ENCODE data around the gene TPSD1. TPM values are rescaled to one million over a fixed set of nuclear protein-coding genes. Genes with fewer than 3 reads are reported as not detected.
"Not testable (repeated sequence)": the region's sequence is repeated elsewhere in the genome, so short reads cannot be mapped to it uniquely, and the experiment has no call there.

Gene TPSD1
- polyA plus RNA-seq, 4 donors, result 0.55 TPM; not detected in 3

DNA sequence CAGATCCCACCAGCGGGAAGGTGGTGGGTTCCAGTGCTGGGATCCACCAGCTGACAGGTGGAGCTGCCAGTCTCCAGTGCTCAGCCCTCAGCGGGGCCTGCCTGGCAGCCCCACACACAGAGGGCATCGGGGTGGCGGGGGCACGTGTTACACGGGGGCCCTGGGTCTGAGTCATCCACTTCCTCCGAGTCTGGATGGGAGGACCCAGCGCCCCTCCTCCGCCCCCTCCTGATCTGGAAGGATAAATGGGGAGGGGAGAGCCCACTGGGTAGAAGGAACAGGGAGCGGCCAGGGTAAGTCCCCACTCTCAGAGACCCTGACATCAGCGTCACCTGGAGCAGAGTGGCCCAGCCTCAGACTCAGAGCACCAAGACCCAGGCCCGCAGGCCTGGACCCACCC lies 15.4 kb upstream of the TPSD1 start, which contains the start of gene TPSAB1:
TSS of gene TPSAB1 (plus strand) at position 270 of the 400 bp plus-strand sequence. CDS start 234 bp downstream, outside the sequence.
- DNase-seq (ENCODE audit: low read depth in 4 of 4, low spot score in 3 of 4), result not testable (repeated sequence)

DNA sequence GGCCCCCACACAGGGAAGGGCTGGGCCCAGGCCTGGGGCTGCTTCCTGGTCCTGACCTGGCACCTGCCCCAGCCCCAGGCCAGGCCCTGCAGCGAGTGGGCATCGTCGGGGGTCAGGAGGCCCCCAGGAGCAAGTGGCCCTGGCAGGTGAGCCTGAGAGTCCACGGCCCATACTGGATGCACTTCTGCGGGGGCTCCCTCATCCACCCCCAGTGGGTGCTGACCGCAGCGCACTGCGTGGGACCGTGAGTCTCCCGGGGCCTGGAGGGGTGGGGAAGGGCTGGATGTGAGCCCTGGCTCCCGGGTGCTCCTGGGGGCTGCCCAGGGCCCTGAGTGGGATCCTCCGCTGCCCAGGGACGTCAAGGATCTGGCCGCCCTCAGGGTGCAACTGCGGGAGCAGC lies 14.8 kb upstream of the TPSD1 start:
- not testable (repeated sequence) for DNase-seq (ENCODE audit: low read depth in 4 of 4, low spot score in 3 of 4)

DNA sequence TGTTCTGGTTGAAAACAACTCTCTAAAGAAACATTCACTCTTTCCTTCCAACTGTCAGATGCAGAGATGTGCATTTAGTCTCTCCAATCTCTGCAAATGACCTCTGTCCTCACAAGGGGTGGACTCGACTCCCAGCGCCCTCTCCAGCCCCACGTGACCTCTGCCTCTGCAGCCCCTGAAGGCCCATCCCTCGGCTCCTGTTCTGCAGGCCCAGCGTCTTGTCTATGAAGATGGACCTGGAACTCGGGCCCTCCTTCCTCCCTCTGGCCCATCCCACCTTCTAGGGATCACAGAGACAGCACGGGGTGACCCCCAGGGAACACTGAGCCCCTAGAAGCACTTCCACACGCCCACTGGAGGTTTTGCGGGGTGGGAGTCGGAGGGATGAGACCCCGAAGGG lies 12.5 kb upstream of the TPSD1 start:
- not testable (repeated sequence) for DNase-seq (ENCODE audit: low read depth in 4 of 4, low spot score in 3 of 4)

DNA sequence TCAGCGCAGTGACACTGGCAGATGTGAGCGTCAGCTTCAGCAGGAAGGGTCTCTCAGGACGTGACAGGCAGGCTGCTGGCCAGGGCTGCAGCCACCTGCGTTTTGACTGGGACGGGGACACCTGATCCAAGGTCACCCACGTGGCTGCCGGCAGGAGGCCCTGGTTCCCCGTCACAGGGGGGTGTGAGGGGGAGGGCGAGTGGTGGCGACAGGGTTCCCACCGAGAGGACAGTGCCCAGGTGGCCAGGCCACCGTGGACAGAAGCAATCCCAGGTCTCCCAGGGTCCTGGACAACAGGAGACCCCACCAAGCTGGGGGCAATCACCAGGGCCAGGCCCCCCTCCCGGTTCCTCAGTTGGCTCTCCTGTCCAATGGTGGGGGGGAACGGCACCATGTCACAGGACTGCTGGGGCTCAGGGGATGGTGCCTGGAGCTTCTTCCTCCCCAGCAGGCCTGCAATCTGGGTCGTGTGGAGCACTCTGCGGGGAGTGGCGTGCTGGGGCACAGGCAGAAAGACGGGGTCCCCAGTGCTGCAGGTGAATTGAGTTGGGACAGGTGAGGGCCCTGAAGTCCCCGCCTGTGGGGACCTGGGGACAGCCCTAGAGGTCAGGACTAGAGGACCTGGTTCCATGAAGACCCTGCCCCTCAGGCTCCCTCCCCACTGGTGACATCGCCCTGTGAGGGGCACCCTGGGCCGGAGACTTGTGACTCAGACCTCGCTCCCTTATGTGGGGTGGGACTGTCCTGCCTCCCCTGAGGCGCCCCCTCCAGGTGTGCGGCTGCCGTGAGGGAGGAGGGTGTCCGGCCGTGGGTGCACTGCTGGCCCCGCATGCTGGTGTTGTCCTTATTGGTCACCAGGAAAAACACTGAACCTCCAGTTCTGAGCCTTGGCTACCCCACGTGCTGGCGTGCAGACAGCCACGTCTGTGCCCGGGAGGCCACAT lies 11.7 kb upstream of the TPSD1 start:
- not testable (repeated sequence) for DNase-seq (ENCODE audit: low read depth in 4 of 4, low spot score in 3 of 4)

DNA sequence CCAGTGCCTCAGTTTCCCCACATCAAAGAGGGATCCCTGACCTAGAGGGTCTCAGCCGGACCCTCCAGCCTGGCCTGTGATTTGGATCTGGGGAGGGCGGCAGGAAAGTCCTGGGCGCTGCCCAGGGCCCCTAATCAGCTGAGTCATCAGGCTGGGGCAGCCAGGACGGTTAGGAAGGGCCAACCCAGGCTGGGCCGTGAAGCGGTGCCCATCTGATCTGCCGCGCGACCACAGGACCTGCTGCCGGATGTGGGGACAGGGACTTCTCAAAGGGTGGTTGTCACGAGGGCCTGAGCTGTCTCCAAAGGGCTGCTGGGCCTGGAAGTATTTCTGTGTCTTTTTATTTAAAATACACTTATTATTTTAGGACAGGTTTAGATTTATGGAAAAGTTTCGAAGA lies 11.0 kb upstream of the TPSD1 start:
- no peak for DNase-seq (ENCODE audit: low read depth in 4 of 4, low spot score in 3 of 4)

DNA sequence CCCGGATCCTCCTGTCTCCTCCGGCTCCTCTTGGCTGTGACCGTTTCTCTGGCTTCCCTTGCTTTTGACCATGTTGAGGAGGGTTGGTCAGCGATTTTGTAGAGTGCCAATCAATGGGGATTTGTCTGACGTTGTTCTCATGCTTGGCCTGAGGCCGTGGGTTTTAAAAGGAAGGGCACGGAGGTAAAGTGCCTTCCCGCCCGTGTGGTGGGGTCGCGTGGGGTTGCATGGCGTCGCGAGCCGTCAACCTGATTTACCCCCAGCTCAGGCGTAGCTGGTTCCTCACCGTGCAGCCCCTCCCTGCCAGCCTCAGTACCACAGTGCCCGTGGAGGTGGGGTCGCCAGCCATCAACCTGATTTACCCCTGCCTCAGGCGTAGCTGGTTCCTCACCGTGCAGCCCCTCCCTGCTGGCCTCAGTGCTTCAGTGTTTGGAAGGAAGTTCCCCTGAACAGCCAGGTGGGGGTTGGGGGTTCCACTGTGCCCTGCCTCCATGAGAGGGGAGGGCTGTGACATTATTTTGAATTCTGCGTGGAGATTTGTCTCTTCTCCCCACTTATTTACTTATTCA lies 10.3 kb upstream of the TPSD1 start:
- no peak for DNase-seq (ENCODE audit: low read depth in 4 of 4, low spot score in 3 of 4)

DNA sequence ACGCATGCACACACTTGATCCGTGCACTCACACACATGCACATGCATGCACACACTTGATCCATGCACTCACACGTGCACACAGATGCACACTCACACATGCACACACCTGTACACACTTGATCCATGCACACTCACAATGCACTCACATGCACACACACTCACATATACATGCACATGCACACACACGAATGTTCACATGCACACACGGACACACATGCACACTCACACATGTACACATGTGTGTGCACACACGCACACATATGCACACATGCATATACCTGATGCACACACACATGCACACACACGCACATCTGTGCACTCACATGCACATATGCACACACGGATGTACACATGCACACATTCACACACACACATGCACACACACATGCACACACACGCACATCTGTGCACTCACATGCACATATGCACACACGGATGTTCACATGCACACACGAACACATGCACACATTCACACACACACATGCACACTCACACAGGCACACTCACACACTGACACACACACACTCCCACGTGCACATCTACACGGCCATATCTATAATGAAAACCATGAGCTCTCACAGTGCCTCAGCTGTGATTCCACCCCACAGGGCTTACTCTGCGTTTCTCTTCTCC lies 7.8 kb upstream of the TPSD1 start:
- not testable (repeated sequence) for DNase-seq (ENCODE audit: low read depth in 4 of 4, low spot score in 3 of 4)

DNA sequence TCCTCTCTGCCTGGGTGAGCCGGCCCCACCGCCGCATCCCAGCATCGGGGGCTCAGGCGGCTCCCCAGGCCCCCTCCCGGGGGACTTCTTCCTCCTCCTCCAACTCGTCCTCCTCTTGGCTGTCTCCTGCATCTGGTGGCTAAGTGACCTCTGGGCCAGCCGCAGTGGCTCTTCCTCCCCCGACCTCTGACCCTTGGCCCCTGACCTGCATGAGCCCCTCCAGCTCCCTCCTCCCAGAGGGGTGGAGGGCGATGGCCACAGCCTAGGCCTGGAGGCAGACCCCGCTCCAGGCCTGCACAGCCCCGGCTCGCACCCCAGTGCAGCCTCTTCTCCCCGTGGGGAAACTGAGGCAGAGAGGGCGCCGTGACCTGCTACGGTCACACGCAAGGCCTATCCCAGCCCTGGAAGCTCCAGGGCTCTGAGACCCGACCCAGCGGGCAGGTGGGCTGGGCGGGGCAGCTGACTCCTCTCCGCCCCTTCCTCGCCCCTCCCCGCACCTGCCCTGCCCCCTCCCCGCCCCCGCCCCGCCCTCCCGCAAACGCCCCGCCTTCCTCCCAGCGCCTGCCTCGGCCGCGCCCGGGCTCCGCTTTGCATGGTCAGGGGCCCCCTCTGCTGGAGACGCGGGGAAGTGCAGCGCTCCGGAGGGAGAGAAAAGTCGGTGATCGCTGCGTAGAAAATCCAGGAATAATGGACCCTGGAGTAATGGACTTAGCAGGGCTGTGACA lies 6.7 kb upstream of the TPSD1 start:
- DNase-seq (ENCODE audit: low read depth in 4 of 4, low spot score in 3 of 4), result not testable (repeated sequence)

DNA sequence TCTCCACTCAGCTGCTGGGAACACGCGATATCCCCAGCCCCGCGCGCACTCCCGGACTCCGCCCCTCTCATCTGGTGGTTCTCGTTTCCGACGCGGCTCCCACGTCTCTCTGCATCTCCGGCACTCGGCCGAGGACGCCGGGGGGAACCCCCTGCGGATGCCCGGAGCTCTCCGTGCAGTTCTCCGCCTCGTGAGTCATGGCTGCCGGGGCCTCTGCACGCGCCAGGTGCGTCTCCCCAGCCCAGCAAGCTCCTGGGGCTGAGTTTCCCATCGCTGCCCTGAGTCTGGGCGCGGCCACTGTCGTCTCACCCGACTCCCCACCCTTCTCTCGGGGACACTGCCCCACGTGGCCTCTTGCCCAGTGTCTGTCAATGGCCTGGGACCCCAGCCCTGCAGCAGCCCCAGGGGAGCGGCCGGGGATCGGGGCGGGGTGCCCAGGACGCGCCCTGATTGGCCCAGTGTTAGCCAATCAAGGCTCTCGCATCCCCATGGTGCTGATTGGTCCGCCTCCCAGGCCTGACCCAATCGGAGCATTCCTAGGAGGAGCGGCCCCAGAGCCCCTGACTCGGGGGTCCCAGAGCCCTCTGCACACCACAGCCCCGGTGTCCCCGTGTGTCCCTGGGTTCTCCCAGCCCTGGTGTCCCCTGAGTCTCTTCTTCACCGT lies 2.0 kb upstream of the TPSD1 start:
- not testable (repeated sequence) for DNase-seq (ENCODE audit: low read depth in 4 of 4, low spot score in 3 of 4)

DNA sequence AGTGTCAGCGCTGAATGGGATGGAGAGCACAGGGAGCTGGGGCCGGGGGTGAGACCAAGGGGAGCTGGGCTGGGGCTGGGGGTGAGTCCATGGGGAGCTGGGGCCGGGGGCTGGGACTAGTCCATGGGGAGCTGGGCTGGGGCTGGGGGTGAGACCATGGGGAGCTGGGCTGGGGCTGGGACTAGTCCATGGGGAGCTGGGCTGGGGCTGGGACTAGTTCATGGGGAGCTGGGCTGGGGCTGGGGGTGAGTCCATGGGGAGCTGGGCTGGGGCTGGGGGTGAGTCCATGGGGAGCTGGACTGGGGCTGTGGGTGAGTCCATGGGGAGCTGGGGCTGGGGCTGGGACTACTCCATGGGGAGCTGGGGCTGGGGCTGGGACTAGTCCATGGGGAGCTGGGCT lies 1.0 kb upstream of the TPSD1 start:
- DNase-seq (ENCODE audit: low read depth in 4 of 4, low spot score in 3 of 4), result not testable (repeated sequence)

DNA sequence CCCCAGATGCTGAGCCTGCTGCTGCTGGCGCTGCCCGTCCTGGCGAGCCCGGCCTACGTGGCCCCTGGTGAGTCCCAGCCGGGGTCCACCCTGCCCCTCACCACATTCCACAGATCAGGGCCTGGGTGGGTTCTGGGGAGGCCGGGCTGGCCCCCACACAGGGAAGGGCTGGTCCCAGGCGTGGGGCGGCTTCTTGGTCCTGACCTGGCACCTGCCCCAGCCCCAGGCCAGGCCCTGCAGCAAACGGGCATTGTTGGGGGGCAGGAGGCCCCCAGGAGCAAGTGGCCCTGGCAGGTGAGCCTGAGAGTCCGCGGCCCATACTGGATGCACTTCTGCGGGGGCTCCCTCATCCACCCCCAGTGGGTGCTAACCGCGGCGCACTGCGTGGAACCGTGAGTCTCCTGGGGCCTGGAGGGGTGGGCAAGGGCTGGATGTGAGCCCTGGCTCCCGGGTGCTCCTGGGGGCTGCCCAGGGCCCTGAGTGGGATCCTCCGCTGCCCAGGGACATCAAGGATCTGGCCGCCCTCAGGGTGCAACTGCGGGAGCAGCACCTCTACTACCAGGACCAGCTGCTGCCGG lies 516 bp downstream of the TPSD1 start:
- DNase-seq (ENCODE audit: low read depth in 4 of 4, low spot score in 3 of 4), result not testable (repeated sequence)

DNA sequence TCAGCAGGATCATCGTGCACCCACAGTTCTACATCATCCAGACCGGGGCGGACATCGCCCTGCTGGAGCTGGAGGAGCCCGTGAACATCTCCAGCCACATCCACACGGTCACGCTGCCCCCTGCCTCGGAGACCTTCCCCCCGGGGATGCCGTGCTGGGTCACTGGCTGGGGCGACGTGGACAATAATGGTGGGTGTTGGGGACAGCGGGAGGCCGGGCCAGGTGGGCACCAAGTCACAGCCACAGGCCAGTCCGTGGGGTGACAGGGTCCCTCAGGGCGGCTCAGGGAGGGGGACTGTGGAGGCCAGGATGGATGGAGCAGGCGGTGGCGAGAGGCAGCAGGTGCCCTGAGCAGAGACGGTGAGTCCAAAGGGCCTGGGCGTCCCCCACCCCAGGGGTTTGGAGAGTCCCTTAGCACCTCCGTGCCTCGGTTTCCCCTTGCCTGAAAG lies 1.0 kb downstream of the TPSD1 start:
- no peak for DNase-seq (ENCODE audit: low read depth in 4 of 4, low spot score in 3 of 4)

DNA sequence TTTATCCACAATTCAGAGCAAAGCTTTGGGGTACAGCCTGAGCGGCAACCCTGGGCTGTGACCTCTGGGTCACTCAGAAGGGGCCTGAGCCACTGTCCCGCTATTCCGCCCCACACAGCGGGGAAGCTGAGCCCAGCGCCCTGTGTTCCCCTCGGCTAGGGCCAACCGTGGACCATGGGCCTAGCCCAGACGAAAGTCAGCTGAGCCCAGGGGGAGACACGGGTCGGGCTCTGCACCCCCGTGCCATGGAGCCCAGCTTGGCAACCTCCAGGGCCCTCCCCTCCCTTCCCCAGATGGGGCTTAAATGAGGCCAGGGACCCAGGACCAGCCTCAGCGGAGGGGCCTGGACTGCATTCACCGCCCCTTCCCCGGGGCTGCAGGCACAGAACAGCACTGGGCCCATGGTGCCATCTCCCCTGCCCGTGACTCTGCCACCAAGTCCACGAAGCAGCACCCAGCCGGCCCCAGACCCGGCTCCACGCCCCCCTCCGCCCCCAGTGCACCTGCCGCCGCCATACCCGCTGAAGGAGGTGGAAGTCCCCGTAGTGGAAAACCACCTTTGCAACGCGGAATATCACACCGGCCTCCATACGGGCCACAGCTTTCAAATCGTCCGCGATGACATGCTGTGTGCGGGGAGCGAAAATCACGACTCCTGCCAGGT lies 1.8 kb downstream of the TPSD1 start:
- no peak for DNase-seq (ENCODE audit: low read depth in 4 of 4, low spot score in 3 of 4)

DNA sequence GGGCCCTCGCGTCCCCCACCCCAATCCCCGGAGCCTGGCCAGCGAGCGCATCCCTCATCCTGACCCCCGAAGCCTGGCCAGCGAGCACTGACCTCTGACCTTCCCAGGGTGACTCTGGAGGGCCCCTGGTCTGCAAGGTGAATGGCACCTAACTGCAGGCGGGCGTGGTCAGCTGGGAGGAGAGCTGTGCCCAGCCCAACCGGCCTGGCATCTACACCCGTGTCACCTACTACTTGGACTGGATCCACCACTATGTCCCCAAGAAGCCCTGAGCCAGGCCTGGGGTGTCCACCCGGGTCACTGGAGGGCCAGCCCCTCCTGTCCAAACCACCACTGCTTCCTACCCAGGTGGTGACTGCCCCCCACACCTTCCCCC lies 2.3 kb downstream of the TPSD1 start:
- DNase-seq (ENCODE audit: low read depth in 4 of 4, low spot score in 3 of 4), result no peak

DNA sequence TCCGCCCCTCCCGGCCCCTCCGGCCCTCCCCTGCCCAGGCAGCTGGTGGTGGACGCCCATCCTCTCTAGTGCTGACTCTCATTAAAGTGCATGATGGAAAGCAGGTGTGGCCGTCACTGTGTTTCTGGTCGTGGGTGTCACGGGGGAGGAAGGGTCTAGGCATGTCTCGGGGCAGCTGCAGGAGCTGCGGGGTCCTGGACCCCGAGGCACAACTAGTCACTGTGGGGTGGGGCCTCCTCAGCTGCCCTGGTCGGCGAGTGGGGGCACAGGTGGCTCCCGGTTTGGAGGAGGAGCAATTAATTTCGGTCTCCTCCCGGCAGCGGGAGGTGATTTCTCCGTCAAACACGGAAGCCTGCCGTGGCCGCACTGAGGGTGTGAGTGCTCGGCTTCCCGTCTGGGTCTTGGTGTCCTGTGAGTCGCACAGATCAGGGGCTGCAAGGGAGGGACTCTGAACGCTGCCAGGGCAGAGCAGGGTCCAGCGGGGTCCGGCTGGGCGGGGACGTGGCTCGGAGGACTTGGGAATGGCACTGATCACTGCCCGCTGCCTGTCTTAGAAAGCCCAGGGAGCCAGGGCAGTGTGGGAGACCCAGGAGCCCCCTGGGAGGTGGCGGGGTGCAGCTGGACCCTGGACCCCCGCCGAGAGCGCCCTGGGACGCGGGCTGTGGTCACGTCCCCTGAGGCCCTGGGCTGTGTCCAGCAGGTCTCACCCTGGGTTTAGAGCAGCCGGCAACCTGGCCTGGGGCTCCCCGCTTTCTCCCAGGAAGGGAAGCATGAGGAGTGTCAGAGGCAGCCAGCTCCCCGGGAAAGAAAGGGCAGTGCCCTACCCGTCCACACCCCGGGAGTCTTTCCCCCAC lies 3.3 kb downstream of the TPSD1 start:
- no peak for DNase-seq (ENCODE audit: low read depth in 4 of 4, low spot score in 3 of 4)

DNA sequence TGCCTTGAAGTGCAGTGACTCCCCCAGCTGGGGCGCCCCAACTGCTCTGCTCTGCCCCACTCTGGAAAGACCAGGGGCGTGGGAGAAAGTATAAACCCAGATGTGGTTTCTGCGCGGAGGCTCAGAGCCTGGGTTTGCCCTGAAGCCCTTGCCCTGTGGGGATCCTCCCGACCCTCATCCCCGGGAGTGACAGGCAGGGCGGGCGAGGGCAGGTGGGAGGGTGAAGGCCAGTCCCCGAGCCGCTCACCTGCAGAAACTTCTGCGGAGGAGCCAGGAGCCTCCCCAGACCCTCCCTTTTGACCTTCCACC lies 3.8 kb downstream of the TPSD1 start:
- DNase-seq (ENCODE audit: low read depth in 4 of 4, low spot score in 3 of 4), result no peak

DNA sequence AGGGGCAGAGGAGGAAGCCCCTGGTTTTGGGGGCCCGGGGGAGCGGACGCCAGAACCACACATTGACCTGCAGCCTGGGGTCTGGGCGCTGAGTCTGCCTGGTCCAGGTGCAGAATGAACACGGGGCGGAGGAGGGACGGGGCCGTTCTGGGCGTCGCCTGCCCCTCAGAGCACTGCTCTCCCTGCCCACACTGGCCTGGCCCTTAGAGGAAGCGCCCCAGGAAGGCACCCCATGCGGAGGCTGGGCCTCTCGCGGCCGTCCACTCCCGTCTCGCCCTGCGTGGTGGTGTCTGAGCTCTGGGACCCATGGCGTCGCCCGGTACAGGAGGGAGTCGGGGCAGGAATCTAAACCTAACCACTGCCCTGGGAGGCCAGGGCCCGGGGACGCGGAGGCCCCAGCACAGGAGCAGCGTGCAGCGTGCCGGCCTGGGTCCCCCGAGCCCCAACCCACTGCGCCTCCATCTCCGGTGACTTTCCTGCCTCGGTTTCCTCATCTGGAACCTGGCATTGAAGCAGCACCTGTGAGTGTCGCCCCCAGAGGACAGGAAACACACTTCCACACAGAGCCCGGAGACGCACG lies 4.3 kb downstream of the TPSD1 start:
- no peak for DNase-seq (ENCODE audit: low read depth in 4 of 4, low spot score in 3 of 4)

All from right renal pelvis (tissue), 4 donors.